Measurements from ENCODE around the gene RHOBTB1. TPM values are rescaled to one million over a fixed set of nuclear protein-coding genes. Genes with fewer than 3 reads are reported as not detected.

Gene RHOBTB1
- total and polyA plus RNA-seq, 9 of the 15 experiments (the other 6 are each of a cell fraction or from before 2014, with no cell fraction given), result 1.7 to 11.7 (median 9.3) TPM

- TF ChIP-seq ZBTB2 (IDR thresholded peaks at IDR 0.05) (peak; percentile 63; the same call in 1 of the 2 replicates), TCF7L2 (IDR thresholded peaks at IDR 0.05; ENCODE audit: low read depth, low read length) (no peak), TCF15 (CRISPR knock-in tag; IDR thresholded peaks at IDR 0.05) (0 out of 2 replicates have a peak, but pooled peaks have one; percentile 16), PHB (CRISPR knock-in tag; IDR thresholded peaks at IDR 0.05) (no peak), SMARCC2 (IDR thresholded peaks at IDR 0.05; ENCODE audit: low read depth) (peak; percentile 96), TAF9B (IDR thresholded peaks at IDR 0.05; ENCODE audit: partially characterized antibody) (peak; percentile 53), ZHX1 (conservative IDR thresholded peaks at IDR 0.05; ENCODE audit: low read length) (no peak), TBP (optimal IDR thresholded peaks at IDR 0.05; ENCODE audit: low read depth, low read length) (peak; percentile 30), RBM25 (IDR thresholded peaks at IDR 0.05; ENCODE audit: low read depth, low read length, severe bottlenecking) (no peak), ZNF436 (CRISPR knock-in tag; IDR thresholded peaks at IDR 0.05) (no peak), CEBPG (CRISPR knock-in tag; IDR thresholded peaks at IDR 0.05) (no peak), CEBPG (tag; conservative IDR thresholded peaks at IDR 0.05 in 1 of 2, IDR thresholded peaks at IDR 0.05 in 1 of 2) (no peak), MTA1 (IDR thresholded peaks at IDR 0.05; ENCODE audit: borderline replicate concordance) (peak; percentile 81), FOXA3 (CRISPR knock-in tag; conservative IDR thresholded peaks at IDR 0.05 in 1 of 2, IDR thresholded peaks at IDR 0.05 in 1 of 2) (peak in 1 of 2 experiments; percentile 86; a peak in 2 of 4 replicates), YBX1 (IDR thresholded peaks at IDR 0.05) (no peak), ERF (CRISPR knock-in tag; IDR thresholded peaks at IDR 0.05) (no peak)
Measured at GRCh38 chr10:60978287-60979115, 34.5 kb upstream of the RHOBTB1 start (continued).

All from K562 (cell line).